ENCODE data around the gene ADAM23. TPM values are rescaled to one million over a fixed set of nuclear protein-coding genes. Genes with fewer than 3 reads are reported as not detected.

Gene ADAM23
- total and polyA plus RNA-seq, 9 donors = 0.83 to 18.8 (median 4.1) TPM

GRCh38 chr2:206627632-206628031 is 184.3 kb downstream of the ADAM23 start:
- TF ChIP-seq POLR2A (IDR thresholded peaks at IDR 0.05) (no peak), EP300 (IDR thresholded peaks at IDR 0.05) (no peak), CTCF (IDR thresholded peaks at IDR 0.05) (no peak)
- intact Hi-C loops (cut with DNase I) = no loop called here

GRCh38 chr2:206631340-206631739 is 188.0 kb downstream of the ADAM23 start:
- Histone ChIP-seq H3K36me3 (no peaks in the 10 kb centered on the region), H3K27ac (no peak overlapping the region), H3K4me3 (no peak overlapping the region), H3K4me1 (ENCODE audit: insufficient read depth) (no peaks in the 10 kb centered on the region), H3K9me3 (no peaks in the 10 kb centered on the region), H3K27me3 (no peaks in the 10 kb centered on the region)
- 52 to 85% (median 64%) methylated on average over 3 of the region's 3 CpGs for WGBS, 3 donors
- TF ChIP-seq CTCF (IDR thresholded peaks at IDR 0.05) (no peak), EP300 (IDR thresholded peaks at IDR 0.05) (no peak), POLR2A (IDR thresholded peaks at IDR 0.05) (no peak)
- DNase-seq = no peak
- intact Hi-C loops (cut with DNase I) = no loop called here

More at GRCh38 chr2:206627632-206628031, 184.3 kb downstream of the ADAM23 start:
- H3K27ac ChIP-seq = no peak overlapping the region
- H3K27me3 ChIP-seq = no peaks in the 10 kb centered on the region
- H3K4me3 ChIP-seq = no peak overlapping the region
- DNase-seq = no peak
- no peaks in the 10 kb centered on the region for H3K36me3 ChIP-seq
- no peaks in the 10 kb centered on the region for H3K9me3 ChIP-seq
- H3K4me1 ChIP-seq (ENCODE audit: insufficient read depth) = no peaks in the 10 kb centered on the region

- no peak for DNase-seq
- Histone ChIP-seq H3K4me1 (ENCODE audit: insufficient read depth) (no peaks in the 10 kb centered on the region), H3K9me3 (no peaks in the 10 kb centered on the region), H3K27me3 (no peaks in the 10 kb centered on the region), H3K27ac (no peak overlapping the region), H3K4me3 (no peak overlapping the region), H3K36me3 (no peaks in the 10 kb centered on the region)
- TF ChIP-seq EP300 (IDR thresholded peaks at IDR 0.05) (no peak), POLR2A (IDR thresholded peaks at IDR 0.05) (no peak), CTCF (IDR thresholded peaks at IDR 0.05) (no peak)
- WGBS, 3 donors = 53 to 70% (median 61%) methylated on average over 1 of the region's 1 CpG
- intact Hi-C loops (cut with DNase I) = no loop called here
Observed at GRCh38 chr2:206635015-206635414, 191.7 kb downstream of the ADAM23 start.

- intact Hi-C loops (cut with DNase I) = no loop called here
- WGBS, 3 donors = 15 to 31% (median 16%) methylated on average over 2 of the region's 2 CpGs
- Histone ChIP-seq H3K27ac (no peak overlapping the region), H3K4me3 (no peak overlapping the region), H3K27me3 (no peaks in the 10 kb centered on the region), H3K4me1 (ENCODE audit: insufficient read depth) (no peaks in the 10 kb centered on the region), H3K36me3 (no peaks in the 10 kb centered on the region), H3K9me3 (peaks cover 0 to 4% of the 10 kb centered on the region in 2 donors)
- DNase-seq = no peak
- TF ChIP-seq CTCF (IDR thresholded peaks at IDR 0.05) = no peak
- TF ChIP-seq POLR2A (IDR thresholded peaks at IDR 0.05) = no peak
- TF ChIP-seq EP300 (IDR thresholded peaks at IDR 0.05) = no peak
Observed at GRCh38 chr2:206639636-206640035, 196.3 kb downstream of the ADAM23 start.

Measured in ovary (tissue), 9 donors.